ENCODE measurements around the gene PRKCSH.

Gene PRKCSH, protein sequence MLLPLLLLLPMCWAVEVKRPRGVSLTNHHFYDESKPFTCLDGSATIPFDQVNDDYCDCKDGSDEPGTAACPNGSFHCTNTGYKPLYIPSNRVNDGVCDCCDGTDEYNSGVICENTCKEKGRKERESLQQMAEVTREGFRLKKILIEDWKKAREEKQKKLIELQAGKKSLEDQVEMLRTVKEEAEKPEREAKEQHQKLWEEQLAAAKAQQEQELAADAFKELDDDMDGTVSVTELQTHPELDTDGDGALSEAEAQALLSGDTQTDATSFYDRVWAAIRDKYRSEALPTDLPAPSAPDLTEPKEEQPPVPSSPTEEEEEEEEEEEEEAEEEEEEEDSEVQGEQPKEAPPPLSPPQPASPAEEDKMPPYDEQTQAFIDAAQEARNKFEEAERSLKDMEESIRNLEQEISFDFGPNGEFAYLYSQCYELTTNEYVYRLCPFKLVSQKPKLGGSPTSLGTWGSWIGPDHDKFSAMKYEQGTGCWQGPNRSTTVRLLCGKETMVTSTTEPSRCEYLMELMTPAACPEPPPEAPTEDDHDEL

DNA sequence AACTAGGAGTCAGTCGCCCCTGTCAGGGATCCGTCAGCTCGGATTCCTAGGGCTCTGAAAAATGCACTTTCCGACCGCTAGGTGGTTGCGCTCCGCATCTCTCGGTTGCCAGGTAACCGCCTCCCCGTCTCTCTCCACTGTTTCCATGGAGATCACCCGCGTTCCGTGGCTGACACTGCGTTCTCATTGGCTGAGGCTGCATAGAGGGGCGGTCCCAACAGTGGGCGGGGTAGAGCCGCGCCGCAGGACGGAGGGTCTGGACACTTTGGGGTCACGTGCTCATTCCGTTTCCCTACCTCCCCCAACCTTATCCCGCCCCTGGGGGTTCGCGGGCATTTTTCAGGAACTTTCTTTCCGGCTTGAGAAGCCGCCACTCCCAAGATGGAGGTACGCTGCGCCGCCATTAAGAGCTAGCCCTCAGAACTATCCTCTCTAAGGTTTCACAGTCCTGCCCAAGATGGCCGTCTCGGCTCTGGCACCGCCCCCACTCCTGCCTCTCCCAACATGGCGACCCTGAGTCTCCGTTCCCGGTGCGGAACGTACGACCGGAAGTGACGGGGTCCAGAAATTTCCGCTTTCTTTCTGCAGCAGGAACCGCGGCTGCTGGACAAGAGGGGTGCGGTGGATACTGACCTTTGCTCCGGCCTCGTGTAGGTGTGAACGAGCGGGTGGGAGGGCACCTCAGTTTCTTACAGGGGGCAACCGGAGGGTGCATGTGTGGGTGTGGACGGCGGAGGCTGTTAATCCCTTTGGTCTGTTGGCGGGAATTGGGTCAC, at the start of gene PRKCSH, which contains the start of gene ODAD3:
TSS of gene PRKCSH (plus strand) at position 579 of the 776 bp plus-strand sequence. CDS start 483 bp downstream, outside the sequence.
TSS of gene ODAD3 (minus strand) at position 65 of the 776 bp plus-strand sequence. CDS start 105 bp downstream, outside the sequence.
- peak; percentile 99 for DNase-seq (ENCODE audit: low read depth)
- TF ChIP-seq, protein P1, sequence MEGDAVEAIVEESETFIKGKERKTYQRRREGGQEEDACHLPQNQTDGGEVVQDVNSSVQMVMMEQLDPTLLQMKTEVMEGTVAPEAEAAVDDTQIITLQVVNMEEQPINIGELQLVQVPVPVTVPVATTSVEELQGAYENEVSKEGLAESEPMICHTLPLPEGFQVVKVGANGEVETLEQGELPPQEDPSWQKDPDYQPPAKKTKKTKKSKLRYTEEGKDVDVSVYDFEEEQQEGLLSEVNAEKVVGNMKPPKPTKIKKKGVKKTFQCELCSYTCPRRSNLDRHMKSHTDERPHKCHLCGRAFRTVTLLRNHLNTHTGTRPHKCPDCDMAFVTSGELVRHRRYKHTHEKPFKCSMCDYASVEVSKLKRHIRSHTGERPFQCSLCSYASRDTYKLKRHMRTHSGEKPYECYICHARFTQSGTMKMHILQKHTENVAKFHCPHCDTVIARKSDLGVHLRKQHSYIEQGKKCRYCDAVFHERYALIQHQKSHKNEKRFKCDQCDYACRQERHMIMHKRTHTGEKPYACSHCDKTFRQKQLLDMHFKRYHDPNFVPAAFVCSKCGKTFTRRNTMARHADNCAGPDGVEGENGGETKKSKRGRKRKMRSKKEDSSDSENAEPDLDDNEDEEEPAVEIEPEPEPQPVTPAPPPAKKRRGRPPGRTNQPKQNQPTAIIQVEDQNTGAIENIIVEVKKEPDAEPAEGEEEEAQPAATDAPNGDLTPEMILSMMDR (IDR thresholded peaks at IDR 0.05; ENCODE audit: insufficient read depth, low read depth, low read length, missing control alignments), result peak; percentile 83
- H3K4me3 ChIP-seq (ENCODE audit: low read length), result peak within 1 kb of the TSS; percentile 99

DNA sequence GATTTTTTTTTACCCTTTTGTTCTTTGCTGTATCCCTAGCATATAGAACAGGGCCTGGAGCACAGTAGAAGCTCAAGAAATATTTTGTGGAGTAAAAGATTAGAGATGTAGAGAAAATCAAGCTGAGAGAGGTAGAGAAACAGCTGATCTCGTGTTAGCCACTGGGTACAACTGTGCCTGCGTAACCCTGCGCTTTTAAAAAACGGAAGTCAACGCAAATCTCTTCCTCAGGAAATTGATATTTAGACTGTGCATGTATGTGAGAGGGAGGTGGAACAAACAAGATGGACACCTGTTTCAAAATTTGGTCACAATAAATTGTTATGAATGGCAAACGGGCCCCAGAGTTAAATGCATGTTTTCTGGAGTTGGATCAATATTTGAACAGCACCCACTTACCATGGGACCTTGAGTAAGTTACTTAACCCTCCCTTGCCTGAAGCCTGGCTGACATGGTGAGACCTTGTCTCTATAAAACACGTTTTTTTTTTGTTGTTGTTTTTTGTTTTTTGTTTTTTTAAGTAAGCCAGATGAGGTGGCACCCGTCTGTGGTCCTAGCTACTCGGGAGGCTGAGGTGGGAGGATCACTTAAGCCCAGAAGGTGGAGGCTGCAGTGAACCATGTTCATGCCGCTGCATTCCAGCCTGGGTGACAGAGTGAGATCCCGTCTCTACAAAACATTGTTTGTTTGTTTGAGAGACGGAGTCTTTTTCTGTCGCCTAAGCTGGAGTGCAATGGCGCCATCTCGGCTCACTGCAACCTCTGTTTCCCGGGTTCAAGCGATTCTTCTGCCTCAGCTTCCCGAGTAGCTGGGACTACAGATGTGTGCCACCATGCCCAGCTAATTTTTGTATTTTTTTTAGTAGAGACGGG, 48.0 kb upstream of the PRKCSH start:
- DNase-seq (ENCODE audit: low read depth), result no peak
- TF ChIP-seq, protein P1 (IDR thresholded peaks at IDR 0.05; ENCODE audit: insufficient read depth, low read depth, low read length, missing control alignments), result no peak
- H3K4me3 ChIP-seq (ENCODE audit: low read length), result no peak overlapping the region

DNA sequence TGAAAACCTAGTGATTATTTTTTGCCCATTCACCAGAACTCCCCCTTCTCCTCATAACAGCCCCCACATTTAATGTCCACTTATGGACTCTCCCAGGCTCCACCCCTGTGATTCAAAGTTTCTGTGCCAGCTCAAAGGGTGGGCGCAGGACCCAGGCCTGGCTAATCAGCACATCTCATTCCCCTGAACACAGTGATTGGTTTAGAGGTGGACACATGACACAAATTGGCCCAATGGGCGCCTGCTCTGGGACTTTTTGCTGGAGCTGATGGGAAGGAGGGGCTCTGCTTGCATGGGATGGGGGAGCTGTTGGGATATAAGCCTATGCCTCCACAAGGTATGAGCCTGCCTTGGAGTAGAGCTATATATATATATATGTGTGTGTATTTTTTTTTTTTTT, 45.1 kb upstream of the PRKCSH start:
- no peak for DNase-seq (ENCODE audit: low read depth)
- TF ChIP-seq, protein P1 (IDR thresholded peaks at IDR 0.05; ENCODE audit: insufficient read depth, low read depth, low read length, missing control alignments), result no peak
- no peak overlapping the region for H3K4me3 ChIP-seq (ENCODE audit: low read length)

- no peak for DNase-seq (ENCODE audit: low read depth)
- TF ChIP-seq, protein P1 (IDR thresholded peaks at IDR 0.05; ENCODE audit: insufficient read depth, low read depth, low read length, missing control alignments), result no peak
Measured at GRCh38 chr19:11390933-11391680, 44.3 kb upstream of the PRKCSH start.

DNA sequence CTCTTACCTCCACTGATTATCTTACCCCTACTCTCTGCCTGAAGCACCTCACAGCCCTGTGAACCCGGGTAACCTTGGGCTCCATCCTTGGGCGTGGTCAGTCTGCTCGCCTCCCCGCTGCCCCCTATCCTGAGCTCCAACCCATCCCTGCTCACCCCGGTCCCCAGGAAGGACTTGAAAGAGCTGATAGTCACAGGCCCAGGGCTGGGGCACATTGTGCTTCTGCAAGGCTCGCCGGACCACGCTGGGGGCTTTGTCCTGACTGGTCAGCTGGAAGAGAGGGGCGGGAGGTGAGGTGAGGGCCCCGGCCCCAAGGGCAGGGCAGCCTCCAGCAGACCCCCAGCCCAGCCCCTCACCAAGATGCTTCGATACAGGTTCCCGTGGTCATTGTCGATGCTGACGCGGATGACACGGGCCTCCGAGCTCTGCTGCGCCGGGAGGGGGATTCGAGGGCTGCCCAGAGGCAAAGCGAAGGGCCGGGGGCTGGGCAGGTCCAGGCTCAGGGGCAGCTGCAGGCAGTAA, 38.3 kb upstream of the PRKCSH start:
- H3K4me3 ChIP-seq (ENCODE audit: low read length), result no peak overlapping the region
- TF ChIP-seq, protein P1 (IDR thresholded peaks at IDR 0.05; ENCODE audit: insufficient read depth, low read depth, low read length, missing control alignments), result no peak
- DNase-seq (ENCODE audit: low read depth), result no peak

More at GRCh38 chr19:11390933-11391680, 44.3 kb upstream of the PRKCSH start:
- H3K4me3 ChIP-seq (ENCODE audit: low read length), result no peak overlapping the region
